Peyer's patch (tissue), 4 donors: ENCODE data around the gene TSPEAR. TPM values are rescaled to one million over a fixed set of nuclear protein-coding genes. Genes with fewer than 3 reads are reported as not detected.

Experiments
- DNase-seq, 3 donors: peaks; one replicate each; pipeline ENCODE4 v3.0.0-alpha.2; 2017 to 2019
- H3K27ac ChIP-seq, 4 donors: fragments of 200-600 bp; sonication (generic); one replicate each; pipeline ENCODE4 v1.5.1; 2016 to 2019
- H3K27me3 ChIP-seq, 2 donors: fragments of 200-600 bp; sonication (generic); one replicate each; pipeline ENCODE4 v1.5.1; 2019
- H3K36me3 ChIP-seq, 3 donors: fragments of 200-600 bp; sonication (generic); one replicate each; pipeline ENCODE4 v1.5.1; 2016 to 2019
- H3K4me1 ChIP-seq, 4 donors: fragments of 200-600 bp; sonication (generic); one replicate each; pipeline ENCODE4 v1.5.1; 2016 to 2019
- H3K4me3 ChIP-seq, 4 donors: fragments of 200-600 bp; sonication (generic); 1 replicate in 3 of 4; 2 replicates in 1 of 4; pipeline ENCODE4 v1.5.1; 2016 to 2019; ENCODE audit warnings: mild to moderate bottlenecking in 1 of 4
- H3K9me3 ChIP-seq, 4 donors: fragments of 200-600 bp; sonication (generic); one replicate each; pipeline ENCODE4 v1.5.1; 2016 to 2019; ENCODE audit warnings: mild to moderate bottlenecking in 1 of 4
- POLR2A ChIP-seq, 2 donors: fragments of 450-650 bp; IDR thresholded peaks; one replicate each; pipeline ENCODE4 v1.5.1; 2017; ENCODE audit warnings: antibody characterized with exemption in 2 of 2, mild to moderate bottlenecking in 2 of 2, moderate library complexity in 2 of 2
- total RNA-seq, 4 donors: library from RNA; depleted of rRNA; stranded (reverse); fragments of >200 nt; gene quantifications; one replicate each; pipeline ENCODE4 v1.1.0, GENCODE V29; 2016
- TF ChIP-seq, protein P1 (sequence below), 6 experiments: fragments of 450-650 bp in 4 of 6; fragments of 200-600 bp in 2 of 6; sonication (generic) in 1 of 6; IDR thresholded peaks; one replicate each; pipeline ENCODE4 v1.5.1; 2017 to 2019; ENCODE audit warnings: antibody characterized with exemption in 6 of 6, mild to moderate bottlenecking in 3 of 6, moderate library complexity in 1 of 6

TSPEAR gene
- total RNA-seq, 4 donors from 2014 or later = 0.47 TPM; not detected in 3

DNA sequence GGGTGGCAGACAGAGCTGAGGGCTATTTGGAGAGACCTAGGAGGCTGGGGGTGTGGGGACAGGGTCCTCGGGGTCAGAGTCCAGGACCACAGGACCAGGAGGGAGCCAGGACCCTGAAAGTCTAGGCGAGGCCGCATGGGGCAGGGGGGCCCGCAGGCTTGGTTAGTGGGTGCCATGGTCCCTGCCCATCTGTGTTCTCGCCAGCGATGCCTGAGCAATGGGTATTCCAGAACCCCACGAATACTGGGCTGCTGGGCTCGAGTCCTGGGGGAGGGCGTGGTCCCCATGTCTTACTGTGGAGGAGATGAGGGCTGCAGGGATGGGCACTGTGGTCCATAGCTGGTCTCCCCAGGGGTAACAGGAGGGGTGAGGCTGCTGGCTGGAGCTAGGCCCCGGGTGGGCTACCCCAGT, 121.1 kb downstream of the TSPEAR start:
- Histone ChIP-seq H3K4me1 (no peaks in the 10 kb centered on the region), H3K36me3 (no peaks in the 10 kb centered on the region), H3K9me3 (no peaks in the 10 kb centered on the region), H3K4me3 (no peak overlapping the region), H3K27ac (no peak overlapping the region), H3K27me3 (no peaks in the 10 kb centered on the region)
- DNase-seq = peak in 1 of 3 donors; percentile 32
- TF ChIP-seq, protein P1, sequence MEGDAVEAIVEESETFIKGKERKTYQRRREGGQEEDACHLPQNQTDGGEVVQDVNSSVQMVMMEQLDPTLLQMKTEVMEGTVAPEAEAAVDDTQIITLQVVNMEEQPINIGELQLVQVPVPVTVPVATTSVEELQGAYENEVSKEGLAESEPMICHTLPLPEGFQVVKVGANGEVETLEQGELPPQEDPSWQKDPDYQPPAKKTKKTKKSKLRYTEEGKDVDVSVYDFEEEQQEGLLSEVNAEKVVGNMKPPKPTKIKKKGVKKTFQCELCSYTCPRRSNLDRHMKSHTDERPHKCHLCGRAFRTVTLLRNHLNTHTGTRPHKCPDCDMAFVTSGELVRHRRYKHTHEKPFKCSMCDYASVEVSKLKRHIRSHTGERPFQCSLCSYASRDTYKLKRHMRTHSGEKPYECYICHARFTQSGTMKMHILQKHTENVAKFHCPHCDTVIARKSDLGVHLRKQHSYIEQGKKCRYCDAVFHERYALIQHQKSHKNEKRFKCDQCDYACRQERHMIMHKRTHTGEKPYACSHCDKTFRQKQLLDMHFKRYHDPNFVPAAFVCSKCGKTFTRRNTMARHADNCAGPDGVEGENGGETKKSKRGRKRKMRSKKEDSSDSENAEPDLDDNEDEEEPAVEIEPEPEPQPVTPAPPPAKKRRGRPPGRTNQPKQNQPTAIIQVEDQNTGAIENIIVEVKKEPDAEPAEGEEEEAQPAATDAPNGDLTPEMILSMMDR (IDR thresholded peaks at IDR 0.05) = no peak
- TF ChIP-seq POLR2A (IDR thresholded peaks at IDR 0.05) = no peak

DNA sequence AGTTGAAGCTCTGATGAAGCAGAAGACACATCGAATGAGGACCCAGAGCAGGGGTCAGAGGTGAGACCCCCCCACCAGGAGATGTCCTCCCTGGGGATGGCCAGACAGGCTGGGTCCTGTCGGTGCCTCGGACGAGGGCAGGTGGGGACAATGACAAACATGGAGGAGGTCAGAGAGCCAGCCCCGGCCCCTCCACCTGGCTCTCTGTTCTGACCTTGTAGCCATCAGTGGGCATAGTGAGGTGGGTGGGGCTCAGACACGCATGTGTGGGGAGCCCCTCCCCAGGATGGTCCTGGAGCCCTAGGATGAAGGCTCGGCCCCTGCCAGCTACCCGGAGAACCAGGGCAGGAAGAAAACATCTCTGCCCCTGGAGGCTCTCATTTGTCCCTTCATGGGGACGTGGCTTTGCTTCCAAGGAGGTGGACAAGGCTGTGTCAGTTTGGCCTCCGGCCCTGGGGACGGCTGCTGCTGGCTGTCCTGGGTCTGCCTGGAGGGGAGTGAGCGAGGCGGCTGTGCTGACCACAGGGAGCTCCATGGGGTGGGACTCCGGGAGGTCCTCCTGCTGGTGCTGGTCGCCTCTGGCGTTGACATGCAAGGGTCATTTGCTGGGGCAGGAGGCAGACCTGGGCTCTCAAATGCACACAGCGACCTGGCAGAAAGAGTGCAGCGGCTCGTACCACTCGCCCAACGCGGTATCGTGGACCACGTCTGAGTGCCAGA, 121.6 kb downstream of the TSPEAR start:
- Histone ChIP-seq H3K9me3 (no peaks in the 10 kb centered on the region), H3K27ac (no peak overlapping the region), H3K4me1 (no peaks in the 10 kb centered on the region), H3K36me3 (no peaks in the 10 kb centered on the region), H3K4me3 (no peak overlapping the region), H3K27me3 (no peaks in the 10 kb centered on the region)
- no peak for TF ChIP-seq POLR2A (IDR thresholded peaks at IDR 0.05)
- TF ChIP-seq, protein P1 (IDR thresholded peaks at IDR 0.05) = no peak
- DNase-seq = peak in 1 of 3 donors; percentile 37

DNA sequence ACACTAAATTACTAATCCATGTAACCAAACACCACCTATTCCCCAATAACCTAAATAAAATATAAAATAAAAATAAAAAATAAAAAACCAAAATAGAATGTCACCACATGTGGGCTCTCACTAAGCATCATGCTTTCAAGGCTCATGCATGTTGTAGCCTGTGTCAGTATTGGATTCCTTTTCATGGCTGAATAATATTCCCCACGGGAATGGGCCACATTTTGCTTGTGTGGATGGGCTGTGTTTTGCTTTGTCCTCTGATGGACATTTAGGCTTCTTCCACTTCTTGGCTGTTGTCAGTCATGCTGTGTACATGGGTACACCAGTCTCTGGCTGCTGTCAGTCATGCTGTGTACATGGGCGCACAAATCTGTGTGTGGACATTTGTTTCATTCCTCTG, 122.3 kb downstream of the TSPEAR start:
- no peaks in the 10 kb centered on the region for H3K4me1 ChIP-seq
- no peak overlapping the region for H3K27ac ChIP-seq
- H3K27me3 ChIP-seq = no peaks in the 10 kb centered on the region
- no peaks in the 10 kb centered on the region for H3K9me3 ChIP-seq
- DNase-seq = no peak
- TF ChIP-seq, protein P1 (IDR thresholded peaks at IDR 0.05) = no peak
- no peak for TF ChIP-seq POLR2A (IDR thresholded peaks at IDR 0.05)
- no peak overlapping the region for H3K4me3 ChIP-seq
- no peaks in the 10 kb centered on the region for H3K36me3 ChIP-seq

DNA sequence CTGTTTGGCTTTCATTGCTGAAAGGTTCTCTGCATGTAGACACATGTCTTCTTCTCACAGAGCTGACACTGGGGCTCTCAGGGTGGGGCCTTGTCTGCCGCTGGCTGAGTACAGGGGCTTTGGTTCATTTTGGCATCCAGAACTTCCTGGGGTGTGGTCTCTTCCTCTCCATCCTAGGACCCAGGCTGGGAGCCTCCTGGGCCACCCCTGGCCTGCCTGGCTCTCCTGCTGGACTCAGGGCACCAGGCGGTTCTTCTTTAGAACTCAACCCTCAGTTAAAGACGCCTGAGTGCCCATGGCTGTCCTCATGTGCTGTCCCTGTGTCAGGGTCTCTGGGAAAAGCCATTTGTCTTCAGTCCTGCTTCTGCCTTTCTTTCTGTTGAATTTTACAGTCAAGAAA, 125.5 kb downstream of the TSPEAR start:
- peak in 1 of 3 donors; percentile 11 for DNase-seq
- TF ChIP-seq, protein P1 (IDR thresholded peaks at IDR 0.05) = no peak
- TF ChIP-seq POLR2A (IDR thresholded peaks at IDR 0.05) = no peak
- no peaks in the 10 kb centered on the region for H3K36me3 ChIP-seq
- H3K9me3 ChIP-seq = no peaks in the 10 kb centered on the region
- no peak overlapping the region for H3K4me3 ChIP-seq
- H3K27me3 ChIP-seq = no peaks in the 10 kb centered on the region
- H3K4me1 ChIP-seq = no peaks in the 10 kb centered on the region
- H3K27ac ChIP-seq = no peak overlapping the region

DNA sequence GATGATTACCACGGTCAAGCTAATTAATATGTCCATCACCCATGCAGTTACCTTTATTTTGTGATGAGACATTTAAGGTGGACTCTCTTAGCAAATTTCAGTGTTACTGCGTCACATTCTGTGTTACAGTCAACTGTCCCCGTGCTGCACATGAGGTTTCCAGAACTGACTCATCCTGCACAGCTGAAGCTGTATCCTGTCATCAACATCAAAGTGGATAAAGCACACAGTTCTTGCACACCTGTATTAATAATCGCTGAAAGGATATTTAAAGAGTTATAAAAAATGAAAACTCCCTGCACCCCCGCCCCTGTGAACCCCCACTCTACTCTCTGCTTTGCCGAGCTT, 127.6 kb downstream of the TSPEAR start:
- no peaks in the 10 kb centered on the region for H3K36me3 ChIP-seq
- TF ChIP-seq, protein P1 (IDR thresholded peaks at IDR 0.05) = no peak
- H3K27ac ChIP-seq = no peak overlapping the region
- H3K4me1 ChIP-seq = no peaks in the 10 kb centered on the region
- DNase-seq = peak in 1 of 3 donors; percentile 15
- H3K9me3 ChIP-seq = no peaks in the 10 kb centered on the region
- H3K27me3 ChIP-seq = no peaks in the 10 kb centered on the region
- H3K4me3 ChIP-seq = no peak overlapping the region
